HepG2 (cell line): ENCODE data around the gene SHF. TPM values are rescaled to one million over a fixed set of nuclear protein-coding genes. Genes with fewer than 3 reads are reported as not detected.
A peak's percentile ranks its signal among the peaks of the same experiment; 100 is the strongest.

Experiments used
- FOXK2 ChIP-seq: fragments of 450-650 bp; IDR thresholded peaks from 2 replicates; pipeline ENCODE4 v1.6.1; 2016
- HES4 ChIP-seq: sonication (generic); formaldehyde crosslinking; IDR thresholded peaks from 2 replicates; pipeline ENCODE4 v1.9.0; 2021; ENCODE audit warnings: mild to moderate bottlenecking, missing genetic modification reagents, borderline replicate concordance
- HOXA5 ChIP-seq: sonication (generic); formaldehyde crosslinking; IDR thresholded peaks from 2 replicates; pipeline ENCODE4 v1.4.0; 2020; ENCODE audit warnings: missing genetic modification reagents
- MAZ ChIP-seq, 2 experiments: sonication (generic) in 1 of 2; formaldehyde crosslinking in 1 of 2; IDR thresholded peaks; 2 replicates each; pipeline versions ENCODE4 v1.5.0 to v1.6.1; 2012 to 2020; ENCODE audit warnings: low read depth in 2 of 2, mild to moderate bottlenecking in 2 of 2, borderline replicate concordance in 1 of 2, improper control_type of control experiment in 1 of 2, low read length in 1 of 2, missing genetic modification reagents in 1 of 2, moderate library complexity in 1 of 2
- MED1 ChIP-seq: sonication (generic); formaldehyde crosslinking; IDR thresholded peaks from 2 replicates; pipeline ENCODE4 v1.4.0; 2020; ENCODE audit warnings: missing genetic modification reagents
- MEIS1 ChIP-seq: sonication (generic); formaldehyde crosslinking; IDR thresholded peaks from 2 replicates; pipeline ENCODE4 v1.9.0; 2021; ENCODE audit warnings: mild to moderate bottlenecking, missing genetic modification reagents, moderate library complexity, borderline replicate concordance
- MIXL1 ChIP-seq: IDR thresholded peaks from 2 replicates; pipeline ENCODE4 v1.6.1; 2016
- MLLT10 ChIP-seq: sonication (generic); formaldehyde crosslinking; IDR thresholded peaks from 2 replicates; pipeline ENCODE4 v1.4.0; 2020; ENCODE audit warnings: missing genetic modification reagents
- REL ChIP-seq: sonication (generic); formaldehyde crosslinking; conservative IDR thresholded peaks from 2 replicates; pipeline ENCODE4 v1.8.0; 2022; ENCODE audit warnings: mild to moderate bottlenecking, missing genetic modification reagents, moderate library complexity
- STAT6 ChIP-seq: sonication (generic); formaldehyde crosslinking; IDR thresholded peaks from 2 replicates; pipeline ENCODE4 v1.4.0; 2020; ENCODE audit warnings: missing genetic modification reagents, mild to moderate bottlenecking, borderline replicate concordance
- ZBTB25 ChIP-seq: IDR thresholded peaks from 2 replicates; pipeline ENCODE4 v1.6.1; 2018; ENCODE audit warnings: missing genetic modification reagents
- ZFX ChIP-seq: sonication (generic); formaldehyde crosslinking; IDR thresholded peaks from 2 replicates; pipeline ENCODE4 v1.4.0; 2020; ENCODE audit warnings: mild to moderate bottlenecking, low read depth, missing genetic modification reagents, moderate library complexity
- ZMAT5 ChIP-seq: sonication (generic); formaldehyde crosslinking; IDR thresholded peaks from 2 replicates; pipeline ENCODE4 v1.5.0; 2020; ENCODE audit warnings: mild to moderate bottlenecking, low read depth, missing genetic modification reagents, borderline replicate concordance
- ZNF274 ChIP-seq: sonication (generic); formaldehyde crosslinking; IDR thresholded peaks from 2 replicates; pipeline ENCODE4 v1.5.1; 2020; ENCODE audit warnings: mild to moderate bottlenecking, missing genetic modification reagents
- ZNF350 ChIP-seq: sonication (generic); formaldehyde crosslinking; IDR thresholded peaks from 2 replicates; pipeline ENCODE4 v1.4.0; 2020; ENCODE audit warnings: mild to moderate bottlenecking, low read depth, missing genetic modification reagents, borderline replicate concordance
- ZNF503 ChIP-seq: sonication (generic); formaldehyde crosslinking; IDR thresholded peaks from 2 replicates; pipeline ENCODE4 v1.4.0; 2020; ENCODE audit warnings: missing genetic modification reagents
- ZNF678 ChIP-seq: sonication (generic); formaldehyde crosslinking; IDR thresholded peaks from 2 replicates; pipeline ENCODE4 v1.4.0; 2020; ENCODE audit warnings: mild to moderate bottlenecking, missing genetic modification reagents
- ZNF704 ChIP-seq: sonication (generic); formaldehyde crosslinking; IDR thresholded peaks from 2 replicates; pipeline ENCODE4 v1.8.1; 2023; ENCODE audit warnings: mild to moderate bottlenecking, inconsistent platforms, moderate library complexity, missing genetic modification reagents, borderline replicate concordance
- ZNF737 ChIP-seq: sonication (generic); formaldehyde crosslinking; IDR thresholded peaks from 2 replicates; pipeline ENCODE4 v1.5.0; 2020; ENCODE audit warnings: missing genetic modification reagents, mild to moderate bottlenecking, borderline replicate concordance
- ZNF766 ChIP-seq: sonication (generic); formaldehyde crosslinking; IDR thresholded peaks from 2 replicates; pipeline ENCODE4 v1.5.0; 2020; ENCODE audit warnings: missing genetic modification reagents, borderline replicate concordance
- ZNF879 ChIP-seq: sonication (generic); formaldehyde crosslinking; IDR thresholded peaks from 2 replicates; pipeline ENCODE4 v1.8.1; 2023; ENCODE audit warnings: missing genetic modification reagents
- ZZZ3 ChIP-seq: sonication (generic); formaldehyde crosslinking; IDR thresholded peaks from 2 replicates; pipeline ENCODE4 v1.4.0; 2020; ENCODE audit warnings: missing genetic modification reagents, mild to moderate bottlenecking, borderline replicate concordance
- polyA plus RNA-seq, 8 experiments: library from polyadenylated mRNA; depleted of rRNA in 3 of 8; stranded (reverse) in 7 of 8; unstranded in 1 of 8; fragments of >200 nt; fragmentation: Illumina TruSeq in 4 of 8; extraction: Trizol in 4 of 8; gene quantifications; 2 replicates each; pipeline versions ENCODE4 v1.2.1 to v1.2.3, GENCODE V29; 2011 to 2016; ENCODE audit warnings: low read depth in 4 of 8, missing spikeins in 1 of 8, mixed read lengths in 1 of 8; ENCODE audit not compliant: insufficient read depth in 1 of 8
- total RNA-seq, 5 experiments: library from RNA; depleted of rRNA; stranded (reverse); fragments of >200 nt; fragmentation: Illumina TruSeq; extraction: Trizol; gene quantifications; 2 replicates each; pipeline ENCODE4 v1.2.3, GENCODE V29; 2016; ENCODE audit warnings: low read depth in 1 of 5

Gene SHF
- total and polyA plus RNA-seq, 2 of the 13 experiments (the other 11 are each of a cell fraction or from before 2014, with no cell fraction given) = 20.9 to 25.5 TPM

- TF ChIP-seq MAZ (IDR thresholded peaks at IDR 0.05; ENCODE audit: borderline replicate concordance, low read depth, low read length) = 0 out of 2 replicates have a peak, but pooled peaks have one; percentile 44
- peak; percentile 50; the same call in 1 of the 2 replicates for TF ChIP-seq MAZ (CRISPR knock-in tag; IDR thresholded peaks at IDR 0.05; ENCODE audit: low read depth)
- no peak for TF ChIP-seq ZMAT5 (CRISPR knock-in tag)
- TF ChIP-seq HES4 (CRISPR knock-in tag) = no peak
- TF ChIP-seq ZFX (CRISPR knock-in tag) = peak; percentile 76
- TF ChIP-seq ZNF274 (CRISPR knock-in tag) = no peak
- TF ChIP-seq HOXA5 = peak; percentile 55; the same call in 1 of the 2 replicates
- TF ChIP-seq ZZZ3 (CRISPR knock-in tag) = no peak
- peak; percentile 67; the same call in 1 of the 2 replicates for TF ChIP-seq ZNF350 (CRISPR knock-in tag)
- no peak for TF ChIP-seq ZNF678 (CRISPR knock-in tag)
- TF ChIP-seq MEIS1 = no peak
- TF ChIP-seq MLLT10 (CRISPR knock-in tag) = no peak
- TF ChIP-seq FOXK2 = no peak
- peak; percentile 62 for TF ChIP-seq MED1 (CRISPR knock-in tag)
- no peak for TF ChIP-seq ZNF737 (CRISPR knock-in tag)
- no peak for TF ChIP-seq ZNF704 (CRISPR knock-in tag)
- no peak for TF ChIP-seq ZNF879 (CRISPR knock-in tag)
- no peak for TF ChIP-seq REL (CRISPR knock-in tag)
- TF ChIP-seq ZNF503 (CRISPR knock-in tag) = peak; percentile 46; the same call in 1 of the 2 replicates
- no peak for TF ChIP-seq ZNF766 (CRISPR knock-in tag)
- peak; percentile 77 for TF ChIP-seq ZBTB25 (CRISPR knock-in tag)
- TF ChIP-seq MIXL1 (CRISPR knock-in tag) = peak; percentile 75; the same call in 1 of the 2 replicates
- peak; percentile 68; the same call in 1 of the 2 replicates for TF ChIP-seq STAT6
Measured at GRCh38 chr15:45198337-45199135, 10.8 kb upstream of the SHF start (continued).
